Melanocyte of skin (primary cell): ENCODE measurements around the gene TXN. TPM values are rescaled to one million over a fixed set of nuclear protein-coding genes. Genes with fewer than 3 reads are reported as not detected.

Experiments used
- total RNA-seq, 2 donors: library from RNA; depleted of rRNA; stranded (reverse); fragments of >200 nt; gene quantifications; 2 replicates each; pipeline ENCODE4 v1.2.3, GENCODE V29; 2012

TXN gene
- total RNA-seq = 100 to 1,000 TPM; 244 to 427 TPM

GRCh38 chr9:110256380-110257096, at the start of gene TXN:
Gene TXN (minus strand): TSS chr9:110256507. CDS start chr9:110256435, 72 bp downstream.

GRCh38 chr9:110208031-110208430, 48.3 kb downstream of the TXN start, which contains the start of gene C9orf152:
Gene C9orf152 (minus strand): TSS chr9:110208159. CDS start chr9:110207579, 580 bp downstream.

Other genes starting within 250 kb of the TXN start
- gene C9orf152, start 48.3 kb downstream of the TXN start, total RNA-seq = not detected
- gene TXNDC8, start 81.4 kb upstream of the TXN start, total RNA-seq = not detected